Heart left ventricle (tissue), 13 donors: ENCODE measurements around the gene FLYWCH1.
"Not testable (repeated sequence)": the region's sequence is repeated elsewhere in the genome, so short reads cannot be mapped to it uniquely, and the experiment has no call there.

Experiments used
- CTCF ChIP-seq, 12 donors: fragments of 200-600 bp; sonication (generic) in 4 of 12; IDR thresholded peaks; one replicate each; pipeline versions ENCODE4 v1.5.0 to v1.8.0; 2018 to 2022; ENCODE audit warnings: antibody characterized with exemption in 12 of 12, mild to moderate bottlenecking in 5 of 12
- POLR2A ChIP-seq, 2 donors: fragments of 450-650 bp; IDR thresholded peaks; one replicate each; pipeline ENCODE4 v1.6.1; 2017; ENCODE audit warnings: antibody characterized with exemption in 2 of 2, mild to moderate bottlenecking in 2 of 2, moderate library complexity in 2 of 2
- donor health status: ischemic (EF 13 %, LVEDD 7.1; RV severe dilation, severe dysfunction).
- donor health status: DM: no; HTN: yes; CAD: no.
- donor health status: DM: no; HTN: no; CAD: no.
- donor health status: ischemic (EF 25% LVEDD 6.9; RV normal size, moderate dysfunction).
- donor health status: ischemic (EF 25% LVEDD 5.7; RV mildly dilated, moderate dysfunction).
- donor health status: ischemic (EF 35%, LVEDD 5.7; RV mildly dilated, moderate dysfunction).
- donor health status: nonischemic (EF 11% LVEDD 7.7; RV severe dilation, severe dysfunction).
- donor health status: DM: yes; HTN: yes; CAD: no.
- donor health status: PGD.
- donor health status: ischemic (EF 29% LVEDD 5.4; RV normal size, mild dysfunction).
- donor health status: nonischemic (EF 23%, LVEDD 6.1; RV moderate dilation, normal function).

DNA sequence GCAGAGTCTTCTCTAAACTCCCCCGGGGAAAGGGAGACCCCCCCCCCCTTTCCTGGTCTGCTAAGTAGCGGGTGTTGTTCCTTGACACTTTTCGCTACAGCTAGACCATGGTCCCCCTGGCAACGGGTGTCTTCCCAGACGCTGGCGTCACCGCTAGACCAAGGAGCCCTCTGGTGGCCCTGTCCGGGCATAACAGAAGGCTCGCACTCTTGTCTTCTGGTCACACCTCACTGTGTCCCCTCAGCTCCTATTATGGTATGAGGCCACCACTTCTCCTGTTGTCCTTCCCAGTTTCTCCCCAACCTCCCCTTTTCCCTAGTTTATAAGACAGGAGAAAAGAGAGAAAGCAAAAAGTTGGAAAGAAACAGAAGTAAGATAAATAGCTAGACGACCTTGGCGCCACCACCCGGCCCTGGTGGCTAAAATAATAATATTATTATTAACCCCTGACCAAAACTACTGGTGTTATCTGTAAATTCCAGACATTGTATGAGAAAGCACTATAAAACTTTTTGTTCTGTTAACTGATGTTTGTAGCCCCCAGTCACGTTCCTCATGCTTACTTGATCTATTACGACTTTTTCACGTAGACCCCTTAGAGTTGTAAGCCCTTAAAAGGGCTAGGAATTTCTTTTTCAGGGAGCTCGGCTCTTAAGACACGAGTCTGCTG lies 4.5 kb upstream of the FLYWCH1 start:
- TF ChIP-seq CTCF (IDR thresholded peaks at IDR 0.05), result peak; percentile 34 to 64 (median 50)
- not testable (repeated sequence) for TF ChIP-seq POLR2A (IDR thresholded peaks at IDR 0.05)
